Left cardiac atrium (tissue), 4 donors: ENCODE data around the gene GJA5. TPM values are rescaled to one million over a fixed set of nuclear protein-coding genes. Genes with fewer than 3 reads are reported as not detected.
A peak's percentile ranks its signal among the peaks of the same experiment; 100 is the strongest.

Source experiments
- ATAC-seq, 2 donors: fragments of 200-7000 bp; cut with Tn5 transposase; one replicate each; pipeline ENCODE4 v1.9.1; 2020; ENCODE audit warnings: mild to moderate bottlenecking in 2 of 2, moderate library complexity in 2 of 2
- DNase-seq: peaks from one replicate; pipeline ENCODE4 v3.0.0-alpha.2; 2020
- intact Hi-C, 2 donors: fragments of 100-400 bp; cut with DNase I; formaldehyde crosslinking; loops; one replicate each; pipeline versions ENCODE4 v1.14.1 to v1.15.1; 2022 to 2023
- total RNA-seq, 2 donors: library from RNA; stranded (reverse); fragmentation: NEBNext Ultra II Directional; extraction: Animal tissue kit (Norgen Biotek cat#: 25700); gene quantifications; one replicate each; pipeline ENCODE4 v1.2.1, GENCODE V29; 2021
- donor health status: DM: no; HTN: yes; CAD: no.
- donor health status: DM: no; HTN: yes; CAD: no; lungs with severe emphysema.
- donor health status: DM: yes; HTN: yes; CAD: no.
- donor health status: Dilated cardiomyopathy.

Gene GJA5
- total RNA-seq, 2 donors from 2014 or later, result 39.4 to 54.6 TPM

DNA sequence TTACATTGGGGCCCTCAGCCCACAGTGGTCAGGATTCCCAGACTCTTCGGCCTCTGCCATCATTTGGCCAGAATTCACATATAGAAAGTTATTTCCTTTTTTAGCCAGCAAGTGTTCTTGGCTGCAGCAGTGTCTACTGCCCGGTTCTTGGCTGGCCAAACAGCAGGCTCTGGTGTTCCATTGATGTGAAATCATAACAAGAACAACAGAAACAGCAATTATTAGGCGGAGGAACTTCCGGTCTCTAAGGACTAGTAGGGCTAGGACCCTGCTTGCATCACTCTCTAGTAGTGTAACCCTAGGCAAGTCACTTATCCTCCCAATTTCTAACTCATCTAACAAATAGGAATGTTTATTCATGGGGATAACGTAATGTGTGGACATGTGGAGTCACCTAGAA, 8.7 kb upstream of the GJA5 start:
- ATAC-seq (peak; percentile 36 to 53), DNase-seq (peak; percentile 46)
- intact Hi-C loops, result no loop called here

DNA sequence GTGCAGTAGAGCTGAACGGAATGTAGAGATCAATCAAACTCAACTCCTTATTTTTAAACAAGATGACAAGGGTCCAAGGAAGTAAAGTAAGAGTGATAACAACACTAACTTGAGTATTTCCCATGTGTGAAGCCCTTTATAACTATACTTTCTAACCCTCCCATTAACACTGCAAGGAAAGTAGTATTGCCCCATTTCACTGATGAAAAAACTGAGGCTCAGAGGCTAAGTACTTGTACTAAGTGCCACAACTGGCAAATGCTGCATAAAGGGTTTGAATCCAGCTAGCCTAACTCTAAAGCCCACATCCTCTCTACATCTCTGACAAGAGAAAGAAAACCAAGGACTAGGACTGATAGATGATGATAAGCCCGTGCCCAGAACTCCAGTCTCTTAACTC, 8.2 kb upstream of the GJA5 start:
- ATAC-seq, result no peak
- intact Hi-C loops, result no loop called here
- no peak for DNase-seq

DNA sequence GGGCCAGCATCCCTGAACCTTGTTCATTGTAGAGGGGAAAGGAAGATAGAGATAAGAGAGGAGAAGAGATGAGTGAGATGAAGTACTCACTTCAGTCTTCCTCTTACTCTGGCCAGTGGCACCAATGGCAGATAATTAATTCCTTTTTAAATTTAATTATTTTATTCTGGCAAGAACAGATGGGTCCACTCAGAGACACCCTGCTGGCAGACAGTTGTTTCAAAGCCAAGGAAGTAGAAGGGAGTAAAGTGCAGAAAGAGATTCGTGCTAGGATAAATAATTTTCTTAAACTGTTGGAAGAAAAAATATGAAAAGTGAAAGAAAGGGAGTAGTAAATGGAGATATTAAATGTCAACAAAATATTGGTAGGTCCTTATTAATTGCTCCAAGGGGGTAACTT, 7.7 kb upstream of the GJA5 start:
- ATAC-seq (no peak), DNase-seq (no peak)
- intact Hi-C loops, result no loop called here

DNA sequence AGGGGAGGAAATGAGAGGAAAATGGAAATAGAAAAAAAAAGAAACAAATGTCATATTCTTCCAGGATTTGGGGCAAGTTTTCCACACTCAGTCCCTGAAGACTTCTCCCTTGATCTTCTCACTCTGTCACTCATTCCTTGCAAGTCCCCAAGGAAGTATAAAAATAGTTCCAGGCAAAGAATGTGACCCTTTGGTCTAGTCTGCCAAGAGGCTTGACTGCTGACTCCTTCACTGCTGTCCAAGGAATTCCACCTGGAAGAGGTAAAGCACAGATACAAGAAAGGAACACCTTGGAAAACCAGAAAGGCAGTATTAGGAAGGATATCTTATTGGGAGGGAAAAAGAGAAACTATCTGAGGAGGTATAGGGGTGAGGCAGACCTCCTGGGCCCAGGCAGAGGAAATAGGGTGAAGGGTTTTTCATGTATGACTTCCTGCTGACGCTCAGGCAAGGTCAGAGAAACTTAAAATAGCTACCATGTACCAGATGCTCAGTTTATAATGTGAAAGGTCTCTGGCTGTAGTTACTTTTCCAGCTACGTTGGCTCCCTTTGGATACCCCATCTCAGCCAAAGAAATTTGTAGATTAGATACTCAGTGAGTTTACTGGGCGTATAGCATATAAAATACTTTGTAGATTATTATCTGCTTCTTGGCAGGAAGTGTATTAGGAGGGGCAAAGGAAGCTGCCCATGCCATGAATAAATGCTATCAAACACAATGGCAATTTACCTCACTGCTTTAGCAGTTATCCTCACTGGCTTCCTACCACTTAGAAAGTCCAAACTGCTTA, 2.0 kb upstream of the GJA5 start:
- peak; percentile 31 to 56 for ATAC-seq
- DNase-seq, result no peak
- intact Hi-C loops, result no loop called here

DNA sequence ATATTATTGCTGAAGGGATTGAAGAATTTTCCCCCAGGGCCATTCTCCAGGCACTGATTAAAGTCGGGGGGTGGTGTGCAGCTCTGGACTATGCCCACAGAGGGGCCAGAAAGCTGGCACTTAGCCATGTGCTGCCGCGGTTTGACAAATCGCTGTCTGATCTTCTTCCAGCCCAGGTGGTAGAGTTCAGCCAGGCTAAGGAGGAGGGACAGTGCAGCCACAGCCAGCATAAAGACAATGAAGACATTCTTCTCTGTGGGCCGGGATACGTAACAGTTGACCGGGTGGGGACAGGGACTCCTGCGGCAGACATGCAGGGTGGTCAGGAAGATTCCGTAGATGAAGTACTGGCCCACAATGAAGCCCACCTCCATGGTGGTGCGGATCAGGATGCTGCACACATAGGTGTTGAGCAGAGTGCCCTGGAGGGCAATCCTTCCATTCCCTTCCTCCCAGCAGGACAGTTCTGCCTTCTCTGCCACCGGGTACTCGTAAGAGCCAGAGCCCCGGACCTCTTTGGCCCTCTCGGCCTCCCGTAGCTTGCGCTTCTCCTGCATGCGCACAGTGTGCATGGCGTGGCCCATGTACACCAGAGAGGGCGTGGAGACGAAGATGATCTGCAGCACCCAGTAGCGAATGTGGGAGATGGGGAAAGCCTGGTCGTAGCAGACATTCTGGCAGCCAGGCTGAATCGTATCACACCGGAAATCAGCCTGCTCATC, 1.9 kb downstream of the GJA5 start:
- peak in 1 of 2 donors; percentile 39 for ATAC-seq
- no peak for DNase-seq
- intact Hi-C loops, result no loop called here

DNA sequence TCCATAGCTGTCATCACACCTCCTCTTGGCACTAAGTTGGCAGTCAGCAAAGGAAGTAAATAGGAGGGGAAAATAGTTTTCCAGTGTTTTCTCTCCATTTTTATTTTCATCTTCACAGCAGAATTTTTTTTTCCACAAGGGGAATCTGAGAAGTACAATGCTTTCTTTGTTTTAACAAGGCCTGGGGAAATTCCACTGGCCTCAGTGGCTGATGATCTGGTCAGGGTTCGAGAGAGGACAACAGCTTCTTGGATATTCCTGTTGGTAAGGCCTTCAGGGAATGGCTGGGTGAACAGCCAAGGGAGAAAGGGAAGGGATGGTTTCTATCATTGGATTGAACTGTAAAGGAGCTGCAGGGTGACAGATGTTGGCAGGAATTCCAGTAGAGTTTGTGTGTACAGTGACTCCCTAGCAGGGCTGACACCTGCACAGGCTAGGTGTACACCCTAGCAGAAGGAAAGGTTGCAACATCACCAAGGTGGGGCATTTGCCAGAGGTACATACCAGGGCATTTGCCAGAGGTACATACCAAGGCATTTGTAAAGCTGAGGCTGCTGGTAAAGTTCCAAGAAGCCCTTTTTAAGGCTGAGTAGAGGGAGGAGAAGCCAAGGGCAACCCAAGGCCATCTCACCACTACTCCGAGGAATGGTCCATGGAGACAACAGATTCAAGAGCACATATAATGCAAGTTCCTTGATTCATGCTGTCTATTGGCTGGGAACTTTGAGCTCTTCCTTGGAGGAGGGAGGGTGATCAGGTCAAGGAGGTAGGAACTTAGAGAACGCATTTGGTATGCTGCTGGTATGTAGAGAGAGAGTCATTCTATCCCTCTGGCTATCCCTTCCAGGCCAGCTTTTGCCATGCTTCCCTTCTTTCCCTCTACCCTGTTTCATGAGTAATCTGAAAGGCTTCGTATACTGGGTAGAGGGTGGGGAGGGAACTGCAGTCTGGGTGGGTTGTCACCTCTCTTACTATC, 3.1 kb downstream of the GJA5 start:
- DNase-seq, result no peak
- ATAC-seq, result peak; percentile 18 to 28
- intact Hi-C loops, result no loop called here

DNA sequence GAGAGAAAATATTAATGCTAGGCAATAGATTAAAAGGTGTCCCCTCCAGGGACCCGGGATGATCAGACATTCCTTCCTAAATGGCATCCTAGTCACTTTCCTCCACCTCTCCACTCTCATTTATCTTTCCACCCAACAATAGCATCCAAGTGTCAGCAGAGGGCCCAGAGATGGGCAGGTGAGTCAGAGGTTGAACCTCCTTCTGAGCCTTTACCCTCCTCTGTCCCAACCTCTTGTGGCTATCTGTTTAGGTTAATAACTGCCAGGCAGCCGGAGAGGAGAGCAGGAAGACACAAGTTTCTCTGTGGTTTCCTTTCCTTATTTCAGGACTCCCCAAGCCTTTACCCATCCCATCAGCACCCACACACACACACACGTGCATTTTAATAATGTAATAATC, 4.1 kb downstream of the GJA5 start:
- intact Hi-C loops, result no loop called here
- ATAC-seq (peak in 1 of 2 donors; percentile 24), DNase-seq (no peak)

DNA sequence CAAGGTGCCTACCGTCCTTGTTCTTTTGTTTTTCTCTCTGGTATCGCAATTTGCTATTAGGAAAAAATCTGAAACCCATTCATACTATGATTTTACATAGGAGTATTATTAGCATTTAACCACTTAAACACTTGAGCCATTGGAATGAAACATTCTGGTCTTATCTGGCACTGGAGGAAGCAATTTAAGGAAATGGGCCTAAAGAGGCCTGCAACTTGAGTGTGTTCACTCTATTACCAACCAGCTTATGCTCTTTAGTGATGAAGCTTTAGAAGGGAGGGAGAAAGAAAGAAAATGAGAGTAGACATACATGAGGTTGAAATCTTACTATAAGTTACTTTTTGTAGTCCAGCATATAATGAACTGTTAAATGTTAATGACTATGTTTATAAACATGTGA, 5.7 kb downstream of the GJA5 start:
- ATAC-seq (no peak), DNase-seq (no peak)
- intact Hi-C loops, result no loop called here

DNA sequence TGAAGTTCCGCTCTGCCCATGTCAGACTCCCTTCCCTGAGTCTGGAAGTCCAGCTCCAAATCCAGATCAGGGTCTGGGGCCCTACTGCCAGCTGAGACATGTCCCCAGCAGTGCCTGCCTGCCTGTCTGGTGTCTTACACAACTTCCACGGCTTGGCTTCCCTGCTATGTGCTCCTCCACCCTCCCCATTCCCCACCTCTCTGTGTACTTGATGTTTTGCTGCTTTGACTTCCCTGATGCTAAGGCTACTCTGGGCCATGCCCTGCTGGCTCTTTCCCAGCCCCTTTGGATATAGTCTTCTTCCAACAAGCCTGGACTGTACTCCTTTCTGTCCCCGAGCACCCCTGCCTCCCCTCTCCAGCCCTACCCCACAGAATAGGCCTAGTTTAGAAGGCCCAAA, 7.3 kb downstream of the GJA5 start:
- no peak for DNase-seq
- peak in 1 of 2 donors; percentile 13 for ATAC-seq
- intact Hi-C loops, result no loop called here

DNA sequence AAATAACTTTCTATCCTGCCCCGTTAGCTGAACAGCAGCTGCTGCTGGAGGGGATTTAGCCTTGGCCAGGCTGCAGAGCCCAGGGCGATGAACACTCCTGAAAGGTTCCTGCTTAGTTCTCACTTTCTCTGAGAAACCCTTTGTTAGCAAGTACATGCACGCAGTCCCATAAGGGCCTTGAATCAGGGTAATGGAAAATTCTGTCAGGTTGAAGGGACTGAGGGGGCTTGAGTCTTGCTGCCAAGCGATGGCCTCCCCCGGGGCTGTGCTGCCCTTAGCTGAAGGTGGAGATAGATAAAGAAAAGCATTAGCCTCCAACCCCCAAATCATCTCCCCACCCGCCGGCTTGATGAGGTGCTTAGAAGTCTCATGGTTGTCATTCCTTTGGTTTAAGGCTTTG, 7.9 kb downstream of the GJA5 start:
- intact Hi-C loops, result no loop called here
- ATAC-seq (no peak), DNase-seq (no peak)

DNA sequence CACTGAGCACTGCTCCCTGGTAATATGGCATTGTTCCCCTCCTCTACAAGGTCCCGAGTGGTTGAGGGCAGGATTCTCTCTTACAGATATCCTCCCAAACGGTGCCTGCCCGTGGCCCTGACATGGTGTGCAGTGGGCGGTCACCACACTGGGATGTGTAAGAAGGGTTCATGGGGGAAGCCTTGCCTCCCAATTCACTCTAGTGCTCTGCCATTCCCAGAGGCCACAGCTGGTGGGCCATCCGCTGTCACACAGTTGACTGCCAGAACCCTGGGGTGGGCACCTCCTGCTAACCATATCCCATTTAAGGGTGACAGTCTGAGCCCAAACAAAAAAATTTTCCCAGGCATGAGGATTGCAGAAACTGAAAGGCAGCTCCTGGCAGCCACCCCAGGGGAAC, 9.1 kb downstream of the GJA5 start:
- no peak for DNase-seq
- ATAC-seq, result no peak
- intact Hi-C loops, result no loop called here

DNA sequence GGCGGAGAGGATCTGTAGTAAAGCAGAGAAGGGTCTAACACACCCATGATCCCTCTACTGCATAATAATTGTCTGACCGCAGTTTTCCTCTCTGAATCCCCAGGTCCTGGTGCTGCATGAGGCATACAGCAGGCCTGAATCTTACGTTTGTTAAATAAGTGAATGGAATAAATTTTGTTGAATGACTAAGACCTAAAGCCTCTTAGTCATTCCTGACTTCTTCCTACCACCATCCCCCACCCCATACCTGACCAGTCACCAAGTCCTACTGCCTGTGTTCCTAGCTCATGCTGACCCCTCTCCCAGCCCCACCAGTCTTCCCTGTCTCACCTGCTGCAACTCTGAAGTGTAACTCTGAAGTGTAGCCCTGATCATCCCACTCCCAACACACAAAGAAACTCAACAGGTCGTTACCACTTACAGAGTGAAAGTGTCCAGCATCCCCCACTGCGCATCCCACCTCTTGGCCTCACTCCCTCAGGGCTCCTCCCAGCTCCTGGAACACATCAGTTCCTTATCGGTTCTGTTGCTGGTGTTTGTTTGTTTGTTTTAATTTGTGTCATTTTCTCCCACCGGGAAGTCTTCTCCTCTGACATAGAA, 9.7 kb downstream of the GJA5 start:
- ATAC-seq (no peak), DNase-seq (no peak)
- intact Hi-C loops, result no loop called here

DNA sequence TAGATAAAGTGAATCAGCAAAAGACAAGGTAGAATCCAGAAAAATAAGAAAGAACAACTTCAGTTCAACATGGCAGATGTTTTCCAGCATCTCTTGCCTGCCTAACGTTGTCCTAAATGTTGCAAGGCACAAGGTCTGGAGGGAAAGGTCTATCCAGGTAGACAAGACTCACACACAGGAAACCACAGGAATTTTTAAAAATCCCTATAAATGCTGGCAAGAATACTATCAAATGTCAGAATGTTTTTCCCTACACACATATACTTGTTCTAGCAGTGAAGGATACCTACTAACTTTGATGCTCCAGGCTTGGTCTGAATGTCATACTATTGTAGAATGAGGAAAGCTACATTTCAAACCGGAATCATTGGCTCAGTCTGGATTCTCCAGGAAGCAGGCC, 10.6 kb downstream of the GJA5 start:
- intact Hi-C loops, result loop anchor here in 1 of 2 donors (5.0 kb wide), 1 partner anchor 63 kb away; no protein-coding TSS in a partner anchor
- ATAC-seq (no peak), DNase-seq (no peak)

DNA sequence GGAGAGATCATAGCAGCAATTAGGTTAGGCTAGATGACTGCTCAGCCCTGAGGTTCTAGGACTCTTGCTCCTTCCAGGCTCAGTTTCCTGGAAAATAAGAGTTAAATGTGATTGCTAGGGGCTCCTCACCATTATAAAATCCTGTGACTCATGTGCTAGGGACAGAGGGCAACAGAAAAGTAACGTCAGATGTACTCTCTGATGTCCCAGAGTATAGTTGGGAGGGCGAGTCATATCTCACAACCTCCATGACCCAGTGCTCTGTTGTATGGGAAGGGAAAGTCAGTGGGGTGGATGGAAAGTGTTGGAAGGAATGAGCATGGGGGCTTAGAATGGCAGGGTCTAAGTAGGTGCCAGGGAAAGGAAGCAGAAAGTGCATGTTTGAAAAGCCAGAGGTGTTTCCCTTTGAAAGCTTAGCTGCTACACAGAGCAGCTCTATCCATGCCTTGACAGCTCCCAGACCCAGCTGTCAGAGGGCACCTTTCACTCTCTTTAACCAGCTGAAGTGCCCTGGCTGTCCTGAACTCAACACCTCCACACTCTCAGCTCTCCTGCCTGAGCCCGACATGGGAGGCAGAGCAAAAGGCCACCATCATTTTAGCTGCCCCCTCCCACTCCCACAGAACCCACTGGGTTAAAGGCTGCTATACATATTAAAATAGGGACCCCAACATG, 11.6 kb downstream of the GJA5 start:
- intact Hi-C loops, result loop anchor here in 1 of 2 donors (5.0 kb wide), 1 partner anchor 63 kb away; no protein-coding TSS in a partner anchor
- DNase-seq, result peak; percentile 38
- ATAC-seq, result peak; percentile 92 to 95

DNA sequence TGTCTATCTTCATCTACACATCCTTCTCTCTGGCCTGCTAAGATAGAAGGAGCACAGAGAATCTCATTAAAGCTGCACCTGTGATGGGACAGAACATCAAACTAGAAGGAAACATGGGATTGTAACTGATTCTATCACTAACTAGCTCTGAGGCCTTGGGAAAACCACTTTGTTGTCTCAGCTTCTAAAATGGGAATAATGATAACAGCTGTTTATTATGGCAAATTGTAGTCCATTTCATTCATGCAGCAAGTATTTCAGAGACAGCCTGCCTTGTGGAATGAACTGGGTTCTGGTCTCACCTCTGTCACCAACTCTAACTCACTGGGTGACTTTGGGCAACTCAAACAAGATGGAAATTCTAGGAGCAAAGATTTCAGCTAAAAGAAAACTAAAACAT, 12.4 kb downstream of the GJA5 start:
- ATAC-seq, result no peak
- intact Hi-C loops, result loop anchor here in 1 of 2 donors (5.0 kb wide), 1 partner anchor 64 kb away; no protein-coding TSS in a partner anchor
- no peak for DNase-seq

DNA sequence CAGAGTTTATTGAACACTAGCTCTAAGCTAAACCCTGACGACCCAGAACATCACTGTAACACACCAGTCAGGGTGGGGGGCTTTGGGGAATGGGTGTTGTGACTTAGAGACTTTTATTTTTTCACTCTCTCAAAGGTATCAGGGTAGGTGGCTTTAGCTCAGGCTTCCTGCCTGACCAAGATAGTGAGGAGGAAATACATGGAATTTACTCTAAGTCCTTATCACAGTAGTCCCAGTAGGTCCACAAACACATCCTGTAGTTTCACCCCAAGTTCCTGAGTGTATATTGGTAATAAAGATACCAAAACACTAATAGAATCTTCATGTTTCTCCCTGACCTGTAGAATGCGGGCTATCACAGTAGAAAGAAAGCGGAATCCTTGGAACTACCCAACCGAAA, 15.1 kb downstream of the GJA5 start:
- ATAC-seq, result no peak
- DNase-seq, result no peak
- intact Hi-C loops, result loop anchor here in 1 of 2 donors (5.0 kb wide), 1 partner anchor 67 kb away; no protein-coding TSS in a partner anchor

DNA sequence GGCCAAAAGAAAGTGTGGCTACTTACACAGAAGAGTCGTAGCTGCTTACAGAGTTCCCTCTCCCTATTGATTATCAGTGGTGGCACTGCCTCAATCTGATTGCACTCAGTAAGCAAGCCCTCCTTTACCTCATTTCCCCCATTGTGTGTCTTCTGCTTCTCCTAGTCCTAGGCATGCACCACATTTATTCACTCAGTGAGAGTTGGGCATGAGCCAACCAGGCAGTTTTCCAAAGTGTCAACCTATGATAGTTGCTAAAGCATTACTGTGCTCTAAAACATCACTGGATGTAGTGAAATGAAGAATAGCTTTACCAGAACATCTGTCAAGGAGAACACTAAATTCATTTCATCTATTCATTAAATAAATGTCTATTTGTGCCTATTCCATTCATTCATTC, 19.3 kb downstream of the GJA5 start:
- DNase-seq (peak; percentile 51), ATAC-seq (peak in 1 of 2 donors; percentile 18)
- intact Hi-C loops, result no loop called here

DNA sequence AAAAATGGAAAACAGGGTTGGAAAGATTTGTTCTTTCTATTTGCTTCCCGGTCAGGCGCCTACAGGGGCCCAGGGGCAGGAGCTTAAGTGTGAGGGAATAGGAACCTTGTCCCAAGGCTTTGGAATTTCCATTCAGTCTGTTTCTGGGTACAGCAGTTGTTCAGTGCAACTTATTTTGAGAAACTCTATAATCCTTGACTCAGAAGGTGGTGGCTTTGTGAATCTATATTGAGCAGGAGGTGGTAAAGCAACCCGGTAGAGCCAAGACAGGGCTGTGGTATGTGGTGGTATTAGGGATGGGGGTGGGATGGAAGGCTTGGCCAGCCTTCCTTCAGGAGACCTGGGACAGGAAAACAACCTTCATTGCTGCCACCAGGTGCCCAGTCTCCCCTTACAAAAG, 20.0 kb downstream of the GJA5 start:
- no peak for DNase-seq
- intact Hi-C loops, result no loop called here
- no peak for ATAC-seq
